ENCODE measurements around the gene LSM12.

DNA sequence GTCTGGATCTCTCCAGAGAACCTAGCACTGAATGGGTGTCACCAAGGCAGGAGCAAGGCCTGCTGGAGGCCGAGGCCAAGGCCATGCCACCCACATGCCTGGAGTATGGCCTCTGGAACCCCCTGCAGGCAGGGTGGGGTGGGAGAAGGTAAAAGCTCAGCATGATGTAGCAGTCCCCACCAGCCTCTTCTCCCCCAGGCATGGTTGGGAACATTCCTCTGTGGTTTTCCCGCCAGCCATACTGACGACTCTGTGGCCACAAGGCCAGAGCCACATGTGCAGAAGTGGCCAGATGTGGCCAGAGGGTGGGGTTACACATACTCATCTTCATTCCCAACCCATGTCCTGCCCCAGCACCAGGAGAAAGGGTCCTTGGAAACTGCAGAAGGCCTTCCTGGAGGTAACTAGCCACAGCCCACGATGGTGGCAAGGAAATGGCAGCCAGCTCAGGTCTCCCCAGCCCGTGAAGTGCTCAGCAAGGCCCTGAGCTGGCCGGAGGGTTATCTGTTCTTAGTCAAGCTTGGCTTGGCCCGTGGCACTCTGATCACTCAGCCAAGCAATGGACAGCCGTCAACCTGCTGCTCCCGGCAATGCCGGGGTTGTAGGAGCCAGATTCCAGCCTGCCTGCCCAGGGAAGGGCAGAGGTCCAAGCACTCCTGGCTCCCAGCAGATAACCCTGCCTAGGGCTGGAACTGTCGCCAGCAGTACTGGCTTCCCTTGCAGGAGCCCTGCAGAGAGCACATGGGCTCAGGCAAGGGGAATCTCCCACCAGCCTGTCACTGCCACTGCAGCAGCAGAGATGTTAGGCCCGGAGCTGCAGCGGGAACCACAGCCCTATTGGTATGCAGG is 30.9 kb upstream of the LSM12 start:
- TF ChIP-seq, protein P1, sequence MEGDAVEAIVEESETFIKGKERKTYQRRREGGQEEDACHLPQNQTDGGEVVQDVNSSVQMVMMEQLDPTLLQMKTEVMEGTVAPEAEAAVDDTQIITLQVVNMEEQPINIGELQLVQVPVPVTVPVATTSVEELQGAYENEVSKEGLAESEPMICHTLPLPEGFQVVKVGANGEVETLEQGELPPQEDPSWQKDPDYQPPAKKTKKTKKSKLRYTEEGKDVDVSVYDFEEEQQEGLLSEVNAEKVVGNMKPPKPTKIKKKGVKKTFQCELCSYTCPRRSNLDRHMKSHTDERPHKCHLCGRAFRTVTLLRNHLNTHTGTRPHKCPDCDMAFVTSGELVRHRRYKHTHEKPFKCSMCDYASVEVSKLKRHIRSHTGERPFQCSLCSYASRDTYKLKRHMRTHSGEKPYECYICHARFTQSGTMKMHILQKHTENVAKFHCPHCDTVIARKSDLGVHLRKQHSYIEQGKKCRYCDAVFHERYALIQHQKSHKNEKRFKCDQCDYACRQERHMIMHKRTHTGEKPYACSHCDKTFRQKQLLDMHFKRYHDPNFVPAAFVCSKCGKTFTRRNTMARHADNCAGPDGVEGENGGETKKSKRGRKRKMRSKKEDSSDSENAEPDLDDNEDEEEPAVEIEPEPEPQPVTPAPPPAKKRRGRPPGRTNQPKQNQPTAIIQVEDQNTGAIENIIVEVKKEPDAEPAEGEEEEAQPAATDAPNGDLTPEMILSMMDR (IDR thresholded peaks at IDR 0.05): no peak
- no peak for TF ChIP-seq POLR2AphosphoS5 (IDR thresholded peaks at IDR 0.05)
- TF ChIP-seq POLR2A (IDR thresholded peaks at IDR 0.05; ENCODE audit: low read depth): no peak
- no peak for TF ChIP-seq EP300 (IDR thresholded peaks at IDR 0.05)
